Measurements from ENCODE around the gene HSPA1B.
A peak's percentile ranks its signal among the peaks of the same experiment; 100 is the strongest.
"Not testable (repeated sequence)": the region's sequence is repeated elsewhere in the genome, so short reads cannot be mapped to it uniquely, and the experiment has no call there.

HSPA1B gene

DNA sequence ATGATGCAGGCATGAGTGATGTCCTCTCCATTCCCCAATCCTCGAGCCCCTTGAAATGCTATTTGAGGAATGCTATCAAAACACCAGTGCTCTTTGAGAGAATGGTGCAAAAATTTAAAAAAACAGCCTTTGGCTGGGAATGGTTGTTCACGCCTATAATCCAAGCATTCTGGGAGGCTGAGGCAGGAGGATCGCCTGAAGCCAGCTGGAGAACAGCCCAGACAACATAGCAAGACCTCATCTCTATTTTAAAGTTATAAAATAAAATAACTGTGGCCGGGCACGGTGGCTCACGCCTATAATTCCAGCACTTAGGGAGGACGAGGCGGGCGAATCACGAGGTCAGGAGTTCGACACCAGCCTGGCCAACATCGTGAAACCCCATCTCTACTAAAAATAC is 27.8 kb upstream of the HSPA1B start:
- DNase-seq = no peak

DNA sequence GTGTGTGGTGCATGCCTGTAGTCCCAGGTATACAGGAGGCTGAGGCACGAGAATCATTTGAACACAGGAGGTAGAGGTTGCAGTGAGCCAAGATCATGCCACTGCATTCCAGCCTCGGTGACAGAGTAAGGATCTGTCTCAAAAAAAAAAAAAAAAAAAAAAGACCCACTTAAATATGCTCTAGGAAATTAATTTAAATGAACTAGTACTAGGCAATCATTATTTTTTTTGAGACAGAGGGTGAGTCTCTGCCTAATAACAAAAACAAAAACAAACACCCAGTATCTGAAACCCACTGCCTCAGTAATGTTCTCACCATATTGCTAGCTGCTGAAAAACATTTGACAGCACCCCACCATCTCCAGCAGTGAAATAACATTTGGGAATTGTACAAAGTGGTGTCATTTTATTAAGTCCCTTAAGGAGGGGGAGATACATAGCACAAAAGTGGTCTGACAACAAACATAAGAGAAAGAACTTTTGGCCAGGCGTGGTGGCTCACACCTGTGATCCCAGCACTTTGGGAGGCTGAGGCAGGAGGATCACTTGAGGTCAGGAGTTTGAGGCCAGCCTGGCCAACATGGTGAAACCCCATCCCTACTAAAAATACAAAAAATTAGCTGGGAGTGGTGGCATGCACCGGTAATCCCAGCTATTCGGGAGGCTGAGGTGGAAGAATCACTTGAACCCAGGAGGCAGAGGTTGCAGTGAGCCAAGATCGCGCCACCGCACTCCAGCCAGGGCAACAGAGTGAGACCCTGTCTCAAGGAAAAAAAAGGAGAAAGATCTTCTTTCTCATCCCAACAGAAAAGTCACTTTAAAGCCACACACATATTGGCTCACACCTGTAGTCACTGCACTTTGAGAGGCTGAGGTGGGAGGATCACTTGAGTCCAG is 26.3 kb upstream of the HSPA1B start:
- DNase-seq = not testable (repeated sequence)

DNA sequence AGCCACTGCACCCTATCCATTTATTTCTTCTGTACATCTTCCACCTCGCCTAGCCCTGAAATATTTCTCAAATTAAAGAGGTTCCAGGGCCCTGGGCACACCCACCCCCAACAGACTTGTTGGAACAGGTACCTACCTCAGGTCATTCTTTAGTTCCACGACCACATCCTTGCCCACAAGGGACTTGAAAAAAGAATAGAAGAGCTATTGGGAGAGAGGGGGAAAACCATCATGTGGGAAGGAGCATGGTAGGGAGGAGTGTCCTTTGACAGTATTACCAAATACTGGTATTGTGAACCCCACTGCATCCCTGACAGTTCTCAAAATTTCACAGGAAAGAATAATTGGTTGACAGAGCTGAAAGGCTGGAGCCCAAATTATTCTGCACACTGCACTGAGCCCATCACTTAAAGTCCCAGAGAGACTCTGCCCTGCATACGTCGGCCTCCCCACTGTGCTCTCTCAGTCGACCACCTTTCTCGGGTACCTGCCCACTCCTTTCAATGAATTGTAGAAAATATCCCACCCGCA is 21.5 kb upstream of the HSPA1B start:
- DNase-seq = no peak

DNA sequence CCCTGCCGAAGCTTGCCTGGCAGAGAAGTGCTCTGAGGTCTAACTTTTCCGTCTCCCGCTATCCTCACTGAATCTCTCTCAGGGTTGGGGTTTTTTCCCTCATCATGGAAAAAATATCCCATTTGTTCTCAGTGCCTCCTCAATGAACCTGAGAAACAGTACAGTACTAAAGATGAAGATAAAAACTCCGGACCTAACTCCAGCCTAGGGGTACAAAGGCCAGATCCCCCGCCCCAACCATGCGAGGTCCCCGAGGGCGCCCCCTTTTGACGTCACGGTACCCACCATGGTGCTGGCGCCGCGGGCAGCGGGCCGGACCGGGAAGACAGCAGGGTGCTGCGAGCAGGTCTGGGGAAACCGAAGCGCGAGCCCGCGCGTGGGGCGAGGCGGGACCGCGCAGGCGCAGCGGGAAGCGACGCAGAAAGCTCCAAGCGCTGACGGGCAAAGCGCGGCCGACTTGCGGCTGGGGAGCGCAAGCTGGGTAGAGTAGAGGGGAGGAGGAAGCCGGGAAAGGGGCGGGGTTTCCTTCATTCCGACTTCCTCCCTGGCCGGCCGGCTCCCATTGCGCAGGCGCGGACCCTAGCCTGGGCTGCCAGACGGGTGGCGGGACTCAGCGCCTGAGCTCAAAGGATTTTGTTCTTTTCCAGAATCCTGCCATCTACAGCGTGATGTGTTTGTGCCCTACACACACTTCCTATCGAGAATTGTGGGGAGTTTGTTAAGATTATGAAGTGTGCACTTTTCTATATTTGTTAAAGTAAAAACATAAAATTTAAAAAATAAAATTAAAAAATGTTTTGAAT is 20.9 kb upstream of the HSPA1B start, which contains the start of gene LSM2:
TSS of gene LSM2 (minus strand) at position 497 of the 803 bp plus-strand sequence. CDS start at position 288, 209 bp downstream.
- DNase-seq = peak; percentile 95 to 96

DNA sequence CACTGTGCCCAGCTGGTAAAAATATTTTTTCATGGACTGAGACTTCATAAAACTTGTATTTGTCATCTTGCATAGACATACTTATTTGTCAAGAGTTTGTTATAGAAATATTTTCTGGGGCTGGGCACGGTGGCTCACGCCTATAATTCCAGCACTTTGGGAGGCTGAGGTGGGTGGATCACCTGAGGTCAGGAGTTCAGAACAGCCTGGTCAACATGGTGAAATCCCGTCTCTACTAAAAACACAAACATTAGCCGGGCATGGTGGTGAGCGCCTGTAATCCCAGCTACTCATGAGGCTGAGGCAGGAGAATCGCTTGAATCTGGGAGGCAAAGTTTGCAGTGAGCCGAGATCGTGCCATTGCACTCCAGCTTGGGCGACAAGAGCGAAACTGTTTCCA is 18.9 kb upstream of the HSPA1B start:
- DNase-seq = not testable (repeated sequence)

DNA sequence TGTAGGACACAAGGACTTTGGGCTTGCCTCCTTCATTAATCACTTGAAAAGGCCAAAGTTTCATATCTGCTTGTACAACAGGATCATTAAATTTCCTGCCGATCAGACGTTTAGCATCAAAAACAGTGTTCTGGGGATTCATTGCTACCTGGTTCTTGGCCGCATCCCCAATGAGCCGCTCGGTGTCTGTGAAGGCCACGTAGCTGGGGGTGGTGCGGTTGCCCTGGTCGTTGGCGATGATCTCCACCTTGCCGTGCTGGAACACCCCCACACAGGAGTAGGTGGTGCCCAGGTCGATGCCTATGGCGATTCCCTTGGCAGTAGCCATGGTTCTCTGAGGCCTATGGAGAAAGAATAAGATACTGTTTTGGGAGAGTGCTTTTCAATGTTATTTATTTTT is 15.9 kb upstream of the HSPA1B start:
- DNase-seq = no peak

DNA sequence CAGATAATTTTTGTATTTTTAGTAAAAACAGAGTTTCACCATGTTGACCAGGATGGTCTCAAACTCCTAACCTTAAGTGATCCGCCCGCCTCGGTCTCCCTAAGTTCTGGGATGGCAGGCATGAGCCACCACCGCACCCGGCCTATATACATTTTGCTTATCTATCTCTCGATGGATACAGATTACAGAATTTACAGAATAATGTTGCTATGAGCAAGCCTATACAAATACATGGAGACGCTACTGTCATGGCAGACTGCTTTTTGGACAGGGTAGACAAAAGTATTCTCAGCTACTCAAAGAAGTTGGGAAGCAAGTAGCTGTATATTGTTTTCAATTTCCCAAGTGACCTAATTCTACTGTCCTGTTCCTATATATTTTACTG is 14.1 kb upstream of the HSPA1B start:
- DNase-seq = no peak

DNA sequence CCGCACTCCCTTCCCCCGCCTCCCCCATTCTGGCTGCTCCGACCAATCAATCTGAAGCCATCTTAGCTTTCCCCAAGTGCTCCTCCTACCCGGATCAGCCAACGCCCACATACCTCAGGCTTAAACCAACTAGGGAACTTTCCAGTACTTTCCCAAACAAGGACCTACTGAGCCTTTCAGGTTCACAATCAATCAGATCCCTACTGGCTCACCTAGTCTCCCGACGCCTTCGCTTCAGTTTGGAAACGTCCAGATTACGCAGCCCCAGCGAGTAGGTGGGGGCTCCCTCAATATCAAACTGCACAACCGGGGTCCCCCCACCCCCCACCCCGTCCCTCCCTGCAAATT is 12.9 kb upstream of the HSPA1B start:
- peak; percentile 55 to 57 for DNase-seq

DNA sequence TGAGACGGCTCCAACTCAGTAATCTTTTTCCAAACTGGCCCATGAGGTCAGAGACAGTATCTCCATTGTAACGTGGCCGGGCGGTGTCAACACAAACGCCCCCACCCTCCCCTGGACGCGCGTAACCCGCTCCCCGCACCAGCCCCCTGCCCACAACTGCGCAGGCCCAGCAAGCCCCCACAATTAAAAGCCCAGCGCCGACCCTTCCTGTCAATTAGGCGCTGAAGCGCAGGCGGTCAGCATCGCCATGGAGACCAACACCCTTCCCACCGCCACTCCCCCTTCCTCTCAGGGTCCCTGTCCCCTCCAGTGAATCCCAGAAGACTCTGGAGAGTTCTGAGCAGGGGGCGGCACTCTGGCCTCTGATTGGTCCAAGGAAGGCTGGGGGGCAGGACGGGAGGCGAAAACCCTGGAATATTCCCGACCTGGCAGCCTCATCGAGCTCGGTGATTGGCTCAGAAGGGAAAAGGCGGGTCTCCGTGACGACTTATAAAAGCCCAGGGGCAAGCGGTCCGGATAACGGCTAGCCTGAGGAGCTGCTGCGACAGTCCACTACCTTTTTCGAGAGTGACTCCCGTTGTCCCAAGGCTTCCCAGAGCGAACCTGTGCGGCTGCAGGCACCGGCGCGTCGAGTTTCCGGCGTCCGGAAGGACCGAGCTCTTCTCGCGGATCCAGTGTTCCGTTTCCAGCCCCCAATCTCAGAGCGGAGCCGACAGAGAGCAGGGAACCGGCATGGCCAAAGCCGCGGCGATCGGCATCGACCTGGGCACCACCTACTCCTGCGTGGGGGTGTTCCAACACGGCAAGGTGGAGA is 12.3 kb upstream of the HSPA1B start, which contains the start of the genes HSPA1A and HSPA1L:
TSS of gene HSPA1A (plus strand) at position 519 of the 814 bp plus-strand sequence. CDS start at position 733, 214 bp downstream.
TSS of gene HSPA1L (minus strand) at position 259 of the 814 bp plus-strand sequence. CDS start 3,311 bp downstream, outside the sequence.
- peak in 1 of 2 experiments; percentile 38 for DNase-seq

DNA sequence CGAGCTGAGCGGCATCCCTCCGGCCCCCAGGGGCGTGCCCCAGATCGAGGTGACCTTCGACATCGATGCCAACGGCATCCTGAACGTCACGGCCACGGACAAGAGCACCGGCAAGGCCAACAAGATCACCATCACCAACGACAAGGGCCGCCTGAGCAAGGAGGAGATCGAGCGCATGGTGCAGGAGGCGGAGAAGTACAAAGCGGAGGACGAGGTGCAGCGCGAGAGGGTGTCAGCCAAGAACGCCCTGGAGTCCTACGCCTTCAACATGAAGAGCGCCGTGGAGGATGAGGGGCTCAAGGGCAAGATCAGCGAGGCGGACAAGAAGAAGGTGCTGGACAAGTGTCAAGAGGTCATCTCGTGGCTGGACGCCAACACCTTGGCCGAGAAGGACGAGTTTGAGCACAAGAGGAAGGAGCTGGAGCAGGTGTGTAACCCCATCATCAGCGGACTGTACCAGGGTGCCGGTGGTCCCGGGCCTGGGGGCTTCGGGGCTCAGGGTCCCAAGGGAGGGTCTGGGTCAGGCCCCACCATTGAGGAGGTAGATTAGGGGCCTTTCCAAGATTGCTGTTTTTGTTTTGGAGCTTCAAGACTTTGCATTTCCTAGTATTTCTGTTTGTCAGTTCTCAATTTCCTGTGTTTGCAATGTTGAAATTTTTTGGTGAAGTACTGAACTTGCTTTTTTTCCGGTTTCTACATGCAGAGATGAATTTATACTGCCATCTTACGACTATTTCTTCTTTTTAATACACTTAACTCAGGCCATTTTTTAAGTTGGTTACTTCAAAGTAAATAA is 10.2 kb upstream of the HSPA1B start:
- DNase-seq = not testable (repeated sequence)

DNA sequence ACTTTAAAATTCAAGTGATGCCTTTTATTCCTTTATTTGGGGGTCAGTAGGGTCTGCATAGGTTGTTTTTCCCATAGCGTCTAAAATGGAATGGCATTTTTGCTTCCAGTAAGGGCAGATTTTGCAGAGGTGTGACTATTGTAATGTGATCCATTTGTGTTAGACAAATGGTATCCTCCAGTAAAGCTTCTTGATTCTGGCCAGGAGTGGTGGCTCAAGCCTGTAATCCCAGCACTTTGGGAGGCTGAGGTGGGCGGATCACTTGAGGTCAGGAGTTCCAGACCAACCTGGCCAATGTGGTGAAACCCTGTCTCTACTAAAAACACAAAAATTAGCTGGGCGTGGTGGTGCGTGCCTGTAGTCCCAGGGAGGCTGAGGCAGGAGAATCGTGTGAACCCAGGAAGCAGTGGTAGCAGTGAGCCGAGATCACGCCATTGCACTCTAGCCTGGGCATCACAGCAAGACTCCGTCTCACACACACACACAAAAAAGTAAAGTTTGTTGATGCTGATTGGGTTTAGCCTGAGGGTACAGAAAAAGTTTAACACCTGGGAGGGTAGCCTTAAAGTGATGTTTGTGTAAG is 9.5 kb upstream of the HSPA1B start:
- not testable (repeated sequence) for DNase-seq

DNA sequence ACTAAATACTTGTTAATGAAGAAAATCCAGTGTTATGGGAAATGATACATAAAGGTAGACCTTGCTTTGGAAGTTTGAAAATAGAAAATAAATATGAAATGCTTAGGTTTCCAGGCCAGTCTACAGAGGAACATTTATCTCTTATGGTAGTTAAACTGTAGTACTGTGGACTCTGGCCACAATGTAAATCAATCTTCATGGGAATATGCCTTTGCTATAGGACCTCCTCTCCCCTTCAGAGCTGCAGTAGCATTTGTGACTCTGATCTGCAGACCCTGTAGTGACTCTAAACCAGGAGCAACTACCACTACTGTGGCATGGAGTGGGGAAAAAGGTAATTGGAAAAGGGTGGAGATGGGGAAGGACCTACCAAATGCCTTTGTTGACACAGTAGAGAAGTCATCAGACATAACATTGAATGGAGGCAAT is 7.7 kb upstream of the HSPA1B start:
- DNase-seq = no peak

DNA sequence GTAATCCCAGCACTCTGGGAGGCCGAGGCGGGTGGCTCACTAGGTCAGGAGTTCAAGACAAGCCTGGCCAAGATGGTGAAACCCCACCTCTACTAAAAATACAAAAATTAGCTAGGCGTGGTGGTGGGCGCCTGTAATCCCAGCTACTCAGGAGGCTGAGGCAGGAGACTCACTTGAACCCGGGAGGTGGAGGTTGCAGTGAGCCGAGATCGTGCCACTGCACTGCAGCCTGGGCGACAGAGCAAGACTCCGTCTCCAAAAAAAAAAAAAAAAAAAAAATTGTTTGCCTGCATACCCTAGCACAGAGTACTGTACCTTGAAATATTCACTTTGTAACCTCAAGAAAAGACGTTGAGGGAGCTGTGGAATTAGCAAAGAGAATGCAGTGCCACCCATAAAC is 7.1 kb upstream of the HSPA1B start:
- not testable (repeated sequence) for DNase-seq

DNA sequence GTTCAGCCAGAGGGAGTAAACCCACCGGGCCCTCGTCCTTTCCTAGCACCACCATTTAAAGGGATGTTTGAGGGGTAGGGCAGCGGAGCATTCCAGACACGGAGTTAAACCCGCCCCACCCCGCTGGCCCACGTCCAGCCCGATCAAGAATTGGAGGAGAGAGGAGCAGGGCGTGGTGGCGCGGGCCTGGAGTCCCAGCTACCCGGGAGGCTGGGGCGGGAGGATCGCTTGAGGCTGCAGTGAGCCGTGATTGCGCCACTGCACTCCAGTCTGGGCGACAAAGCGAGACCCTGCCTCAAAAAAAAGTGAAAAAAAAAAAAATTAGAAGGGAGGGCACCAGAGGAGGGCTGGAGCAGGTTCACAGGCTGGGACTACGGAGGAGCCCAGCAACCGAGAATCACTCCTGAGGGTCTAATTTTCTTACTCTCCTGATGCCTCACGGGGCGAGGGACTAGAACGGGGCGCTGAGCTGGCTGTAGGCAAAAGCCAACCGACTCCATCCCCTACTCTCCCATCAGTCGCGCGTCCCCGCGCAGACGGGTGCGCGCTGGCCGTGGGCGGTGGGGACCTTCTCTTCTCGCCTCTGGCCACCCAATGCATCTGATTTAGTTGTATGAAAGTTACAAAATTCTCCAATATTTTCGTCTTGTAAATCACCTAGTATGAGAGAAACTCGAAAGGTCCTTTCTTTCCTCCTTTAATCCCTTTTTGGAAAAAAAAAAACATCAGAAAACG is 6.1 kb upstream of the HSPA1B start:
- peak in 1 of 2 experiments; percentile 51 for DNase-seq

DNA sequence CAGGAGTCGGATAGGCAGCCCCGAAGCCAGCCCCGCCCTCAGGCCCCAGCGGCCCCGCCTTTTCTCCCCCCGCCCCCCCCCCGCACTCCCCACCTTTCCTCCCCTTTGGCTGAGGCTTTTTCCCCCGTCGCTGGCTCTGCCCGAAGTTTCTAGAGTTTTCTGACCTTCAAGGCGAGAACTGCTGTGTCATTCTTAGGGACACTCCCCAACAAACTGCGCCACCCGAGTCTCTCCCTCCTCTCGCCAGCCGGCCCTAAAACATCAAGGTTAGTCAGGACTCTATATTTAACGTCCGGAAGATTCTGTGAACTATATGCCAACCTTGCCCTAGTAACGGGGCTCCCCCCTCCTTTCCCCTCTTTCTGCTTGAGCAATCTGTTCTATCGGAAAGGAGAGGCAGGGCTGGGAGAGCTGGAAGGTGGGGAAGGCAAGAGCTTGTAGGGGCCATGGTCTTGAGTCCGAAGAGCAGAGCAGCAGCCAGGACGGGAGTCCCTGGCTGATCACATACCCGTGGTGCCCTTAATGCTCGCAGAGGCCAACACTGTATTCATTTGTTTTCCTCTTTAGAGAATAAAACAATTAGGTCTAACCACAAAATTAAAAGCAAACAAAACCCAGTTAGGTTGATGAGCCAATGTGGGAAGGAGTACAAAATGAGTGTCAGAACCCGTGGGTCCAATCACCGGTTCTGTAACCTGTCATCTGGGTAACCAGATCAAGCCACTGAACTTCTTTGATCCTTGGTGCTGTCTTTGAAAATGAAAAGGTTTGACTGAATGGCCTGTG is 5.3 kb upstream of the HSPA1B start:
- peak in 1 of 2 experiments; percentile 34 for DNase-seq

DNA sequence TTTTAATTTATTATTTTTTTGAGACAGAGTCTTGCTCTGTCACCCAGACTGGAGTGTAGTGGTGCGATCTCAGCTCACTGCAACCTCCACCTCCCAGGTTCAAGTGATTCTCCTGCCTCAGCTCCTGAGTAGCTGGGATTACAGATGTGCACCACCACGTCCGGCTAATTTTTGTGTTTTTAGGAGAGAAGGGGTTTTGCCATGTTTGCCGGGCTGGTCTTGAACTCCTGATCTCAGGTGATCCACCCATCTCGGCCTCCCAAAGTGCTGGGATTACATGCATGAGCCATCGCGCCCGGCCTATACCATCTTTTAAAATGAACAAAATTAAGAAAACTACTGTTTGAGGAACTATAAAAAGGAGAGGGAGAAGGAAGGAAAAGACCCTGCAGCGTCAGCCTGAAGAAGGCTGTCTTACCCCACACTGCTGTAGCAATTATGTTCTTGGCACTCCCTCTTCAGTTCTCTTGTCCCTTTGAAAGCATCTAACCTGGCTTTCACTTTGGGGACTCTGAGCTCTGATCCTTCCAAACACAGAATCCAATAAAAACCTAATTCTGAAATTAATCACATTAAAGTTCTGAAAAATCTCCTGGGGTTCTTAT is 3.8 kb upstream of the HSPA1B start:
- not testable (repeated sequence) for DNase-seq

DNA sequence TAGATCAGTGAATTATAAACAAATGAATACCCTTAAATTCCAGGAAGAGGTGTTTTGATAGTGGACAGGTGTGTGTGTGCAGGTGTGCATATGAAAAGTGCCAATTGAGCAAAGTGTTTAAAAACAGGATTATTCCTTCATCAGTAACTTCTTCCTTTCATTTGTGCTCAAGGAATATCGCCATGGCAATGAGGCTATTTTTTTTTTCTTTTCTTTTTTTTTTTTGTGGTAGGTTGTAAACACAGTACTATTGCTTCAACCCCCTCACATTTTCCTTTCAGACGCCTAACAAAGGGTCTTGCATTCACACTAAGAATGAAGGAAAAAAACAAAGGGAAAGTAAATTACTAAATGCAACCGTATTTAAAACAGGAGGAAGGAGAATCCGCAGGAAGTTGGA is 2.0 kb upstream of the HSPA1B start:
- DNase-seq = no peak

DNA sequence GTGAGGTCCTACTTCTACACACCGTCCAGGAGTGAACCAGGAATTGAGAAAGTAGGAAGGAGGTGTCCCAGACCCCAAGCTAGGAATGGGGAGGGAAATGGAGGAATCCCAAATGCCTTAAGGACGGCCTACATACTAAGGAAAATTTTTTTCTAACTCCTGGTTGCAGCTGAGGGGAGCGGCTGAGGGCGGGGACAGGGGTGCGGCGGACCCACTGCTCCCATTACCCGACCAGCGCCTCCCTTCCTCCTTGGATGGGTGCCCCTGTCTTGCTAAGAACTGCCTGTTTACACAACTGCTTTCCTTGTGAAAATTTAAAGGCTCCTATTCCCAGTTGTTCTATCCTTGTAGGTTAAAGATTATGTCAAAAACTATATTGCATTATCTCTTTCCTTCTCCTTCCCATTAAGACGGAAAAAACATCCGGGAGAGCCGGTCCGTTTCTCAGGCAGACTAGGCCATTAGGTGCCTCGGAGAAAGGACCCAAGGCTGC is 699 bp upstream of the HSPA1B start:
- no peak for DNase-seq

All from activated CD4-positive, alpha-beta T cell treated with anti-CD3 and anti-CD28 coated beads, Interleukin-2, amount 50 U/mL, for 4 hours (primary cell).